Endothelial cell of umbilical vein (primary cell): ENCODE measurements around the gene KCNQ1OT1. TPM values are rescaled to one million over a fixed set of nuclear protein-coding genes. Genes with fewer than 3 reads are reported as not detected.

Experiments used
- BruUV-seq: library from RNA; stranded (reverse); fragments of 400-500 nt; replicated peaks from 2 replicates; lab custom pipeline; 2021; lab: Mats Ljungman, UMichigan
- CTCF ChIA-PET: fragments of 300-600, 350-600 bp; sonication (Branson Sonifier 250); formaldehyde crosslinking; loops from one replicate; lab custom pipeline; 2021; ENCODE audit warnings: antibody characterized with exemption, inconsistent platforms; lab: Charles Lee
- POLR2A ChIA-PET: fragments of 300-600, 350-600 bp; sonication (Branson Sonifier 250); formaldehyde crosslinking; loops from one replicate; lab custom pipeline; 2021; ENCODE audit warnings: antibody characterized with exemption, inconsistent platforms; lab: Charles Lee
- DNase-seq: peaks from one replicate; pipeline ENCODE4 v3.0.0-alpha.2; 2011; ENCODE audit warnings: low read depth, low spot score
- FAIRE-seq: peaks from 2 replicates; lab custom pipeline; 2011; peaks lifted over from hg19 to GRCh38; lab: Jason Lieb, UNC
- H2AFZ ChIP-seq: 2 replicates; pipeline ENCODE4 v1.6.0; 2012; ENCODE audit warnings: low read depth, low read length, control low read depth, inconsistent platforms
- H3K27ac ChIP-seq: 2 replicates; pipeline ENCODE4 v1.5.1; 2011; ENCODE audit warnings: low read depth, mild to moderate bottlenecking, control low read depth, low read length, moderate library complexity; ENCODE audit not compliant: insufficient read depth
- H3K27me3 ChIP-seq, 2 experiments: 2 replicates each; pipeline versions ENCODE4 v1.6.0 to v1.6.1; 2011; ENCODE audit warnings: low read length in 2 of 2, mixed read lengths in 1 of 2; ENCODE audit not compliant: control insufficient read depth in 2 of 2, insufficient read depth in 2 of 2
- H3K36me3 ChIP-seq, 2 experiments: 2 replicates in 1 of 2; 3 replicates in 1 of 2; pipeline ENCODE4 v1.5.1; 2011; ENCODE audit warnings: low read length in 2 of 2, mild to moderate bottlenecking in 1 of 2, moderate library complexity in 1 of 2; ENCODE audit not compliant: control insufficient read depth in 2 of 2, insufficient read depth in 2 of 2; ENCODE audit errors: extremely low read depth in 1 of 2
- H3K4me1 ChIP-seq: 3 replicates; pipeline ENCODE4 v1.5.1; 2011; ENCODE audit warnings: mild to moderate bottlenecking, low read length; ENCODE audit not compliant: control insufficient read depth, insufficient read depth; ENCODE audit errors: extremely low read depth
- H3K4me2 ChIP-seq: 2 replicates; pipeline ENCODE4 v1.6.1; 2011; ENCODE audit warnings: low read length, control low read depth, mixed read lengths; ENCODE audit not compliant: insufficient read depth
- H3K4me3 ChIP-seq, 3 experiments: fragments of 200-600 bp in 1 of 3; sonication (generic), shearing (Covaris generic) in 1 of 3; replicated peaks in 1 of 3; 2 replicates each; pipeline ENCODE4 v1.5.1; 2011 to 2016; ENCODE audit warnings: control low read depth in 3 of 3, low read length in 3 of 3, mild to moderate bottlenecking in 2 of 3, inconsistent platforms in 1 of 3, low read depth in 1 of 3, moderate library complexity in 1 of 3; ENCODE audit not compliant: insufficient read depth in 1 of 3
- H3K79me2 ChIP-seq: 2 replicates; pipeline ENCODE4 v1.6.0; 2012; ENCODE audit warnings: low read length, inconsistent platforms; ENCODE audit not compliant: control insufficient read depth, insufficient read depth
- H3K9ac ChIP-seq: replicated peaks from 2 replicates; pipeline ENCODE3; 2011; ENCODE audit warnings: low read length, control low read depth; ENCODE audit not compliant: insufficient read depth; ENCODE audit errors: extremely low read depth
- H3K9me1 ChIP-seq: replicated peaks from 3 replicates; pipeline ENCODE4 v1.6.0; 2011; ENCODE audit warnings: mild to moderate bottlenecking, low read length; ENCODE audit not compliant: control insufficient read depth, insufficient read depth; ENCODE audit errors: extremely low read depth
- H3K9me3 ChIP-seq: replicated peaks from 2 replicates; pipeline ENCODE4 v1.5.1; 2012; ENCODE audit warnings: low read length, inconsistent platforms; ENCODE audit not compliant: control insufficient read depth, insufficient read depth
- H4K20me1 ChIP-seq: replicated peaks from 2 replicates; pipeline ENCODE3; 2011; ENCODE audit warnings: mild to moderate bottlenecking, low read length; ENCODE audit not compliant: control insufficient read depth, insufficient read depth; ENCODE audit errors: extremely low read depth
- CTCF ChIP-seq, 2 donors: IDR thresholded peaks; 1 replicate in 1 of 2; 2 replicates in 1 of 2; pipeline ENCODE4 v1.5.1; 2011; ENCODE audit warnings: low read length in 2 of 2, mild to moderate bottlenecking in 2 of 2, moderate library complexity in 2 of 2, control low read depth in 1 of 2, inconsistent platforms in 1 of 2, low read depth in 1 of 2; ENCODE audit not compliant: insufficient read depth in 1 of 2; ENCODE audit errors: extremely low read depth in 1 of 2
- EZH2 ChIP-seq: IDR thresholded peaks from 2 replicates; pipeline ENCODE4 v1.6.1; 2012; ENCODE audit warnings: borderline replicate concordance, low read depth, mild to moderate bottlenecking, moderate library complexity, low read length, inconsistent platforms; ENCODE audit not compliant: severe bottlenecking
- FOS ChIP-seq: IDR thresholded peaks from 2 replicates; pipeline ENCODE4 v1.6.1; 2011; ENCODE audit warnings: mild to moderate bottlenecking, low read length, moderate library complexity, borderline replicate concordance; ENCODE audit not compliant: insufficient read depth
- GATA2 ChIP-seq: IDR thresholded peaks from 2 replicates; pipeline ENCODE4 v1.7.0; 2011; ENCODE audit warnings: low read depth, mild to moderate bottlenecking, moderate library complexity, mixed read lengths, low read length; ENCODE audit not compliant: insufficient read length, insufficient read depth
- JUN ChIP-seq: IDR thresholded peaks from 2 replicates; pipeline ENCODE4 v1.6.1; 2011; ENCODE audit warnings: borderline replicate concordance, low read depth; ENCODE audit not compliant: insufficient read length, insufficient read depth
- MAX ChIP-seq: IDR thresholded peaks from 2 replicates; pipeline ENCODE4 v1.6.1; 2011; ENCODE audit not compliant: insufficient read depth, insufficient read length
- MYC ChIP-seq: IDR thresholded peaks from one replicate; pipeline ENCODE4 v1.6.1; 2011; ENCODE audit warnings: mild to moderate bottlenecking, low read depth, low read length
- POLR2A ChIP-seq: IDR thresholded peaks from 2 replicates; pipeline ENCODE4 v1.6.1; 2012; ENCODE audit warnings: low read depth, mild to moderate bottlenecking, control low read depth, low read length
- POLR2AphosphoS5 ChIP-seq: IDR thresholded peaks from 2 replicates; pipeline ENCODE4 v1.6.1; 2012; ENCODE audit warnings: low read depth, mild to moderate bottlenecking, control low read depth, low read length, moderate library complexity; ENCODE audit not compliant: insufficient read depth
- dilution Hi-C: fragments of 300-500 bp; cut with MboI; formaldehyde crosslinking; loops from one replicate; pipeline ENCODE4 v1.15.0; 2019; ENCODE audit warnings: low sequenced_read_pairs; ENCODE audit not compliant: extremely low pct_ligation_motif_present
- intact Hi-C: fragments of 100-400 bp; cut with micrococcal nuclease; formaldehyde crosslinking; loops from one replicate; pipeline ENCODE4 v1.10.0; 2022
- polyA plus RNA-seq, 4 experiments: library from polyadenylated mRNA; depleted of rRNA in 3 of 4; stranded (reverse) in 3 of 4; unstranded in 1 of 4; fragments of >200 nt; gene quantifications; 2 replicates each; pipeline versions ENCODE4 v1.2.1 to v1.2.3, GENCODE V29; 2011 to 2012; ENCODE audit warnings: missing spikeins in 1 of 4
- total RNA-seq: library from RNA; stranded (reverse); gene quantifications from 2 replicates; pipeline ENCODE4 v1.2.3, GENCODE V29; 2021

KCNQ1OT1 gene
- total and polyA plus RNA-seq, 2 donors (not counting 3 experiments of a cell fraction or from before 2014, with no cell fraction given), result 0.11 to 1.8 TPM

GRCh38 chr11:2571598-2572281 lies 128.1 kb downstream of the KCNQ1OT1 start:
- intact Hi-C loops (no loop called here), dilution Hi-C loops (no loop called here)
- Histone ChIP-seq H4K20me1 (no peaks in the 10 kb centered on the region), H3K79me2 (no peaks in the 10 kb centered on the region), H3K27ac (no peak overlapping the region), H3K9me3 (no peaks in the 10 kb centered on the region), H3K4me3 (no peak overlapping the region), H2AFZ (no peak overlapping the region), H3K27me3 (no peaks in the 10 kb centered on the region), H3K9me1 (no peaks in the 10 kb centered on the region), H3K9ac (no peak overlapping the region), H3K4me1 (no peaks in the 10 kb centered on the region), H3K36me3 (no peaks in the 10 kb centered on the region), H3K4me2 (no peak overlapping the region)
- FAIRE-seq (no peak), DNase-seq (no peak)
- TF ChIP-seq FOS, result no peak
- no peak for TF ChIP-seq CTCF (IDR thresholded peaks at IDR 0.05; ENCODE audit: extremely low read depth in 1 of 2, insufficient read depth in 1 of 2, low read depth in 1 of 2, low read length in 2 of 2)
- TF ChIP-seq POLR2A, result no peak
- TF ChIP-seq GATA2, result no peak
- TF ChIP-seq POLR2AphosphoS5, result no peak
- no peak for TF ChIP-seq MAX
- no peak for TF ChIP-seq EZH2
- TF ChIP-seq JUN, result no peak
- TF ChIP-seq MYC, result no peak
- no TSS peak for BruUV-seq
- POLR2A ChIA-PET, result no interaction called here
- CTCF ChIA-PET, result no interaction called here
